Right renal pelvis (tissue), 4 donors: ENCODE results near the gene CASD1. TPM values are rescaled to one million over a fixed set of nuclear protein-coding genes. Genes with fewer than 3 reads are reported as not detected.

ENCODE experiments used
- DNase-seq, 4 donors: peaks; one replicate each; pipeline ENCODE4 v3.0.0-alpha.2; 2013; ENCODE audit warnings: low read depth in 4 of 4, low spot score in 3 of 4, missing footprints in 1 of 4
- polyA plus RNA-seq, 4 donors: library from polyadenylated mRNA; unstranded; fragments of 120-200 nt; gene quantifications; one replicate each; pipeline ENCODE4 v1.2.1, GENCODE V29; 2013; ENCODE audit not compliant: insufficient read length in 4 of 4

CASD1 gene
- polyA plus RNA-seq, 4 donors: 39.8 to 56.1 (median 52.9) TPM

DNA sequence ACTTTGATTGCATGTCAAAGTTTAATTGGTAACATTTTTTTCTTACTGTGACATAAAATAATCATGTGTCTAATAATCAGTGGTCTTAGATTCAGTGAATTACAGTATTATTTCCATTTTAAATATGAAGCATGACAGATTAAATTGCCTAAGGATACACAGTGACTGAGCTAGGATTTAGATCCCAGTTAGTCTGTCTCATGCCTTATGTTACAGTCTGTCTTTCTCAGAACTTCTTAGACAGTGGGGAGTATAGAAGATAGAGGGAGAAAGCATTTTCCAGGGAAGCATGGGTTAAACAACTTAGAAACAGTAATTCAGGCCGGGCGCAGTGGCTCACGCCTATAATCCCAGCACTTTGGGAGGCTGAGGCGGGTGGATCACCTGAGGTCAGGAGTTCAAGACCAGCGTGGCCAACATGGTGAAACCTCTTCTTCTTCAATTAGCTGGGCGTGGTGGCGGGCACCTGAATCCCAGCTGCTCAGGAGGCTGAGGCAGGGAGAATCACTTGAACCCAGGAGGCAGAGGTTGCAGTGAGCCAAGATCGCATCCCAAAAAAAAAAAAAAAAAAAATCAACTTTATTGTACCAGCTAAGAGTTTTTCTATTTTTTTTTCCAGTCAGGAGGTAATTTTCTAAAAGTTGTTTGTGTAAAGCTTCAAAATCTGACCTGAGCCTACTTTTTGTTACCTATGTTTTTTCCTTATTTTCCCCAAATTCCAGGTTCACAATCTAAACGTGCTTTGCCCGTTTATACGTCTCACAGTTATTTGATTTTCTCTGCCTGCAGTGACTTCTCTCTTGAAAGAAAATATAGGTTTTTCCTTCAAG lies 3.3 kb downstream of the CASD1 start:
- DNase-seq: no peak

DNA sequence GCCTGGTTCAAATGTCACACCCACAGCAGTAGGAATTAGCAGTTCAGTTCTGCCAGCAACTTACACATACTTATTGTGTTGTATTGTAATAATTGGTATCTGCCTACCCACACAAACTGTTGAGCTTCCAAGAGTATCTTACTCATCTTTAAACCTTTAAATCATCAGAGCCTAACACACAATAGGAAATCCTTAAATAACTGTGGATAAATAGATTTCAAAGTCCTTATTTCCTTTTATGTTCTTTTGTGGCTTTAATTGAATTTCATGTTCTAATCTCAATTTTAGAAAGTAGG lies 3.9 kb downstream of the CASD1 start:
- no peak for DNase-seq

DNA sequence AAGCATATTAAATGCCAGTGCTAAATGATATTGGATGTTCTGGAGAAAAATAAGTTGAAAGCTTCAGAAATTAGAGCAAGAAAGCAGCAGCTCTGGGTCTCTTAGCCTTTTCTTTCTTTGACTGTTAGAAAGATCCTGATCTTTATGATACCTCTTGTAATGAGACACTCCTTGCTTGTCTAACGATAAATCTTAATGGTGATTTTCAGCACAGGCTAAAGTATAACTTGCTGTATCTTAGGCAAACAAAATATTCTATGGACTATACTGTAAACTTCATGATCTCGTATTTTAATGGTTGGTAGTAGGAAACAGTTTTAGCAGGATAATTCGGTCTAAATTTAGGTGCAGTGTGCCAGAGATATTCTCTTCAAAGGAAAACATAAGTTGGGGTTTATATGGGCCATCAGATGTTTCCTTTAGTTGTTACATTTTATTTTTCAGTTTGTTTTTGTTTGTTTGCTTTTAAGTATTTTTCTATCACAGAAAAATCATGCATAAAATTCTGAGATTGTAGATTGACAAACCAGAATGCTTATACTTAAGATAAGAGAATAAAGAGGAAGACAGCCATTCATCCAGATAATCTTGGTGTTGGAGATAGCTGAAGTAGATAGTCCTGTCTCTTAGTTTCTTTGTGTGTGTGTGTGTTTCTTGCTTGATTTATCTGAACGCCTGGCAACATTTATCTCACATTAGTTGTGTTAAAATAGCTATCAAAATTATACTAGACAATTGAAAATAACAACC lies 4.7 kb downstream of the CASD1 start:
- no peak for DNase-seq

DNA sequence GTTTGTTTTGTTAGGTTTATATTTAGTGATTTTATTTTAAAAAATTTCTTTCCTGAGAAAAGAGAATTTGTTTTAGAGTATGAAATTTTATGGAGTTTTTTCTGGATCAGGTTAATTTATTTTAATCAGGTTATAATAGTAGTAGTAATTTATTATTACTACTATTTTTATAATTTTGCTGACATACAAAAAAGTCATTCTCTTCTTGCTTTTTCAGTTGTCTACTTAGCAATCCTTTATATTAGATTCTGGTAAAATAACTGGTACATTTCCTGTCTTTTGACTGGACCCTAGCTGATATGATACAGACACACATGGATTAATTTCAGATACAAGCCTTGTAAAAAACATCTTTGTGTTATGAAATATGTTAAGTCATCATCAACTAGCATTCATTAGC lies 5.3 kb downstream of the CASD1 start:
- DNase-seq: no peak

DNA sequence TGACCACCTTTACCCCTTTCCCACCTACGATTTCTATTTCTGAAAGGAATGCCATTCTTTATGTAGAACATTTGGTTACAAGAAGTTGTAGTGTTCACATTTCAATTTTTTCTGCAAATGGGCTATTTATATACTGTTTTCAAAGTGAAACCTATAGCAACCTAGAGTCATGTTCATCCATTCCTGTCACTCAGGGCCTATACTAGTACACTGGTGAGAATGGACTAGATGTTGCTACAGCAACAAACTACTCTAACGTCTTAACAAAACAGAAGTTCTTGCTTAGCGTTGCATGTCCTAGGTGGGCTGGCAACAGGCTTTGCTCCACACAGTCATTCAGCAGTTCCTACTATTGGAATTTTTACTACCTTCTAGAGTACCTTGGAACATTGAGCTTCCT lies 16.3 kb downstream of the CASD1 start:
- no peak for DNase-seq

DNA sequence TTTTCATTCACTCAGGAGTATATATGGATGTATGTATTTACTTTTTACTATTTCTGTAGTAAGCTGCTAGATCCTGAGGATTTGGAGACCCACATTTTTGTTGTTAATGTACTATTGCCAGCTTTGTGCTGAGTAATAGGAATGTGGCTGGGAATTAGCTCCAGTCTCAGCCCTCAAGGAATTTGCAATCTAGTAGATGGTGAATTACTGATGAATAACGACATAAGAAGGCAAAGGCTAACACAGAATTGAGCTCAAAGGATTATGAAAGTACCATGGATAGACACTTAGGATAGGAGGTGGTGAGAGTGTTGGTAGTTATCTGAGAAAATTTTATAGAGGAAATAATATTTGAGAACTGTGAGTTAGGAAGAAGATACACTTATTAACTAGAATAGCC lies 19.9 kb downstream of the CASD1 start:
- no peak for DNase-seq

DNA sequence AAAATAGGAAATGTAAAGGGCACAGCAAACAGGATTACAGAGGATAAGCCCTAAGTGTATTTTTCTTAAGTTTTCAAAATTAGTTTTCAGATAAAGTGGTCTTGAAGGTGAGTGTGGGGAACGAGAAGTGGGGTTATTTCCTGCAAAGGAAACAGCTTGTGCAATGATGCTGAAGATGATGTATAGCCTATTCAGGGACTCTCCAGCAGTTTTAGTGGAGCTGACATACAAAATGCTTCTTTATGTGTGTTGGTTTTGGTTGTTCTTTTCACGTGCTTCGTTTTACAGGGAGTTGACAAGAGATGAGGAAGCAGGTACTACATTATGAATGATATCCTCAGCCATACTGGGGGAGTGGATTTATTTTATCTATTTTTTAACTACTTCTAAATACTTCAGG lies 20.5 kb downstream of the CASD1 start:
- DNase-seq: no peak

DNA sequence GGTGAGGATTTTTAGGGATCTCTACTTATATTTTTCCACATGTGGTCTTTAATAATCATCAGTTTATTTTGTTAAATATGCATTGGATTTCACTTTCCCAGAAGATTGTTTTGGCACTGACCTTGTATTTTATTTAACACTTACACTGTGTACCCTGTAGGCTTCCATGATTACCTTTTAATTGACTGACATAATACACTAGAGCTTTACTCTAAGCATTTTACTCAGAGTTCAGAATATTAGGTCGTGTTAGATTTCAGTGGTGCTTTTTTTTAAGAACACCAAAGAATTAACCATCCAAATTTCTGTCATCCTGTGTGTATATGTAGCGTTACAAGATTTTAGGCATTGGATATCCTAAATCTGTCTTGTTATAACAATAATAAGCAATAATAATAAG lies 23.1 kb downstream of the CASD1 start:
- DNase-seq: no peak

DNA sequence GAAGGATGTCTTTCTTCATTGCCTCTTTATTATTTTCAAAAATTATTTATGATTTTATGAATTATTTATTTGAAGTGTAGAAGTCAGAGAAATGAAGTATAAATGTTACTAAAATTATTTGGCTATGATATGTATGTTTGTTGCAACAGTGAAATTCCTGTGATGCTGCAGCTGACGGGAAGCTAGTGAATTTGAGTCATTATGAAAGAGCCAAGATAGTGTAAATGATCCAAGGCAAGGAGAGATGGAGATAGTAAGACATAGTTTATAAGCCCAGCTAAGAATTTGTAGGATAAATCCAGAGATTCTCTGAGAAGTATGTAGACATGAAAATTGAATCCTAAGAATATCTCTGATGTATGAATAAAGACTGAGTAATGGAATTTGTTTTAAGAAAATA lies 30.8 kb downstream of the CASD1 start:
- DNase-seq: no peak

DNA sequence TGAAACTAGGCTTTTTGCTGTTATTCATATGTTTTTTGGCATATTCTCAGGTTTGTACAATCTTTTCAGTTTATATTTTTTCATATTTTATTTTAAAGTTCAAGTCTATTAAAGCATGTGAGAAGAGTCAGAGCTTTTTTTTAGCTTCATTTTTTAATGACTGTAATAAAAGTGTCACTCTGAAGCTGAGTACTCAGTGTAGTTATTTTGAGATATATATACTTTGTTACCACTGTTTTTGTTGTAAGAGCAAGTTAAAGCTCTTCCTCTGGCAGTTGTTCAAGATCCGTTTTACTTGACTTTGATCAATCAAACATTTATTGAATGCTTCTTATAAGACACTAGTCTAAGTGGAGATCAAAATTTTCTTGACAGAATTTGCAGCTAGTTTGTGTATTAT lies 37.5 kb downstream of the CASD1 start:
- DNase-seq: peak in 2 of 4 donors; percentile 12 to 14

DNA sequence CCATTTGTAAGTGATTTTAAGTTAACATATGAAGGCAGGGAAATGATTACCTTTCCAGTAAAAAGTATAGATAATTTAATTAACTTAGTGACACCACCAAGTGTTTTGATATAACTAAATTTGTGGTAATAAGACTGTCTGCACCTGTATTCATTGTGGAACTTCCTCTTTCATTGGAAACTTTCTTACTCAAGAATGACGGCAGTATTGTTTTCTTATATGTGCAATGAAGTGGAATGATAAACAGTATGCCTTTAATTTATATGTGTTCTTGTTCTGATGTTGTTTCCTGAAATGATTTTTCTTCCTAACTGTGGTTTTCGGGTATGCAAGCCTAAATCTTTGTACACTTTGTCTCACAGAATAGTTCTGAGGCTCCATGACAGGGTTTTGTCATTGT lies 46.4 kb downstream of the CASD1 start:
- no peak for DNase-seq

DNA sequence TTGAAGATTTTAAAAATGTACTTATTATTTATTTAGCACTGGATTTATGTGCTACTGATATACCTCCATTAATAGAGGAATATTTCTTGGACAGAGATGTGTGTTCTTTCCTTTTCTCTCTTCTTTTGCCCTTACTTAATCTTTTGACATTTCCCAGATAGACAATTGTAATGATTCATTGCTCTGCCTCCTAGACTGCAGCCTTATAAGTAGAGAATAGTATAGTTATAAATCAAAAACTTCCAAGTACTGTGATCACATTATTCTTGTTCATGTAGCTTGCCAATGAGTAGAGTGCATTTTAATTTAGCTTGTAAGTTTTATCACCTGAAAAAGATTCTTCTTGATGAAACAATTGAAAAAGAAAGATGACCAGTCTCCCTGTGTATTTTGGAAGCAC lies 47.6 kb downstream of the CASD1 start:
- no peak for DNase-seq

DNA sequence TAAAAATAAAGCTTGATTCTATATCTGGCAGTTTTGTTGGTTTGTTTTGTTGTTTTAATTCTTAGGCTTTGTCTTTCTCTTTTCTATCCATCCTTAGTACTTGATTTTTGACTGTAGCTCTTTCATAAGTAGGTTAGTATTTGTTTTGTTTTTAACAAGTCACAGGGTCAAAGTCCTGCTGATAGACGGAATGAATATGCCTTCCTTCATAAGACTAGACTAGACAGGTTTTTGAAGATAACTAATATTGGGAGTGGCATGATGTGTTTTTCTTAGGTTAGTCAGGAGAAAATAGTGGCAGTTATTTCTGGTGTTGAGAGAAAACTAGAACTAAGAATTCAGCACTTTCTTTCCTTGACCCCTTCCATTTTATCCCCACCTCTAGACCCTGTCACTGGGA lies 50.4 kb downstream of the CASD1 start:
- DNase-seq: no peak

DNA sequence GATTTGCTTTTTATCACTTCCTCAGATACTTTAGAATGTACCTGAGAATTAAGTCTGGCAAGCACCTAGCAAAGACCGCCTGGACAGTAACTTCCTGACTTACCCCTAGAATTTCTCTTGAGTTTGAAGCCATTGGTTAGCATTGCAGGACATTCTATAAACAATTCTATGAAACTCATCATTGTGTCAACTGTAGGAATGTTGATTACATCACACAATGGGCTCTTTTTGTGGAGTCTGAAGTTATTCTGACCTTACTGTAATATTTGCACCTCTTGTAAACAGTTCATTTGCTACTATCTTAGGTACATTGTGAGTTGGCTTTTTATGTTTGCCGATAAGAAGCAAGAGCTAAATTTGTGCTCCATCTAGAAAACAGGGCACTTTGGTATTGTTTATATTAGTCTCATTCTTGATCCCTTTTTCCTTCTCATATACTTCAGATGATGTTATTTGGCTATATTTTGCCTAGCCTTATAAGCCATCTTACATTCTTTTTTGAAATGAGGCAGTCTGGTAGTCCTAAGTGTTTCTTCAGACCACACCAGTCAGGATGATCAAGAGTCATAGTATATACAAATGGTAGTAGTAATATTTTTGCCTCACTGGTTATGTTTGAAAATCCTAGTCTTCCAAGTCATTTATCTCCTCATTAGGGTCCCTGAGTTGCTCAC lies 52.4 kb downstream of the CASD1 start:
- DNase-seq: no peak

DNA sequence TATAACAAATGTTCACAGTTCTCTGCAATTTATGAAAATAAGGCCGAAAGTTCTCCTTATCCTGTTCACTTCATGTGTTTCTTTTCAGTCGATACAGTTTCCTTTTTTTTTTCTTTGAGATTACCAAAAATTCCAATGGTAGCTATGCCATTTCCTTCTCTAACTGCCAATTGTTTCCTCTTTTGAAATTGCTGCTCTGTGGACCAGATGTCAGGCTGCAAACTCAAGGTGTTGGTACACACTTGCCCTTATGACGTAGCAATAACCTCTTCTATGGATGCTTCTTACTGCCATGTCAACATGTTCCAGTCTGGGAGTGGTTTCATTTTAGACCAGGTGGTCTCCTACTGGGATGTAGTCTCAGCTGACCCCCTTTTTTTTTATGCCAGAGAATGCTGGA lies 52.9 kb downstream of the CASD1 start:
- DNase-seq: no peak

DNA sequence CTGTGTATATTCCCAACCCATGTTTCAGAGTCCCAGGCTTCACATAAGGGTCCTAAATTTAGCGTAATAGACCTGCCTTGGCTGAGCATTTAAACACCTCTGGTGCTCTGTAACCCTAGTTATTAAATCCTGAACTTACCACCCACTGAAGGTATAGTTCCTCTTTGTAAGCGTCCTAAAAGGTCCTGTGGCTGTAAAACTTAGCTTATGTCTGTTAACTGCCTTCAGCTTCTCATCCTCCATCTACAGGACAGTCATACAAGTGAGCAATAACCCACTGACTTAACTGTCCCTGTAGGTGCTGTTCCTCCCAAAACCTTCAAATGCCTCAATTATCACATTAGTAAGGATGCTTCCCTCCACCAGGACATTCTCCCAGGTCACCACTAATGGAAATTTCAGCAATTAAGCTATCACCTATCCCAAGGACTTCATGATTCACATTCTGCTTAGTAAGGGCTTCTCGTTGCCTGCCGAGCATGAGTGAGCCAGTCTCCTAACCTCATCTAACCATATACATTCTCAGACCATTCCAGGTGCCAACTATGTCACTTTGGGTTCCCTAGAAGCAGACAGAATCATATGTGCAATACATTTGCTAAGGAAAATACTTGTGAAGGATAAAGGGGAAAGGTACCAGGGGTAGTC lies 55.8 kb downstream of the CASD1 start:
- DNase-seq: no peak

DNA sequence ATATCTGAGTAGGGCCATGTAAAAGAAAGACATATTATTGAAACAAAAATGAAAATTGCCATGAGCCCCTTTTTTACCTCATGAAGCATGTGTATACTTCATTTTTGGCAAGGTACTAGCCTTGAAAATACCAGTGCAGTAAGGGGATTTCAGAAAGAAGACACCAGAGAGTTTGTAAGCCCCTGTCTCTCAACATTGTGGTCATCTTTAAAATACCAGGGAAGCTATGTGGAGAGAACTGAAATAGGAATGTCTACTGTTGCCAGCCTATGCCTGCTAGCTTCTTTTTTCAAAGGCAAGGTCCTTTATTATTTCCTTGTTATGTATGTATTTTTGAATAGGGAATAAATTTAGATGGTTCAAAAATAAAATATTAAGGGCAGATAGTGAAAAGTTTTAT lies 57.8 kb downstream of the CASD1 start:
- no peak for DNase-seq

DNA sequence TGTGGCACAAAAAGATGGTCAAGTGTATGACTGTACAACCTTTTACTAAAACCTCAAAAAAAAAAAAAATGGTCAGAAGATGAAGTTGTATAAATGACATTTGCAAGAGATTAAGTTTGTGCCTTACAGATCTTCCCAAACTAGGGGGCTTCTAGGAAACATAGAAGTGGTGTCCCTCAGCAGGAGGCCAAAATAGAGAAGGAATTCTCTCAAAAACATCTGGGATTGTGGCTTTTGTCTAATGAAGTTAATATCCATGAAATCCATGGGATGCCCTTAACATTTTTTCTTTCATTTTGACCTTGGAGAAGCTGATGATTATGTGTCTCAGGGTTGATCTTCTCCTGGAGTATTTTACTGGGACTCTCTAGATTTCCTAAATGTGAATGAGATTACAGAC lies 62.2 kb downstream of the CASD1 start:
- no peak for DNase-seq

DNA sequence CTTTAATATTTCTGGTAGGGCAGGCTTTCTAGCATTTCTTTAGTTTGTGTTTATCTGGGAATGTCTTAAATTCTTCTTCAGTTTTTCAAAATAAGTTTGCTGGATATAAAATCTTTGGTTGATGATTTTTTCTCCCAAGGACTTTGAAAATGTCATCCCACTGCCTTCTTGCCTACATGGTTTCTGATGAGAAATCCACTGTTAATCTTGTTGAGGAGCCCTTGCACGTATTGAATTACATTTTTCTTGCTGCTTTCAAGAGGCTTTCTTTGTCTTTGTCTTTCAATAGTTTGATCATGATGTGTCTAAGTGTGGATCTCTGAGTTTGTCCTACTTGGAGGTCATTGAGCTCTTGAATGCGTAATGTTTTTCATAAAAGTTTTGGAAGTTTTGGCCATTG lies 66.0 kb downstream of the CASD1 start:
- no peak for DNase-seq

DNA sequence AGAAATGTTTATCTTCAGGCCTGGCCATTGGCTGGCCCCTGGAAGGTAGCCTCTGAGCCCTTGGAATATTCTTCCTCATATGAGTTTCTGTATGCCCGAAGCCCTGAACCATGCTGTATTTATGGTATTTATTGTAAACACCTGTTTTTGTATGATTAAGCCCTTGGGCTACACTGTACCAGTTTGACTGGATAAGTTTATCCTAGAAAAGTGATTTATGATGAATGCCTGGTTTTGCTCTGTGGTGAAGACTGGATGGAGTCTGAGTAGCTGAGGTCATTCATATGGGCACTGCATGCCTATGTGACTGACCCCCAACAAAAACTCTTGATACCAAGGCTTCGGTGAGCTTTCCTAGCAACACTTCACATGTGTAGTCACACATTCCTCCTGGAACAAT lies 66.7 kb downstream of the CASD1 start:
- no peak for DNase-seq

DNA sequence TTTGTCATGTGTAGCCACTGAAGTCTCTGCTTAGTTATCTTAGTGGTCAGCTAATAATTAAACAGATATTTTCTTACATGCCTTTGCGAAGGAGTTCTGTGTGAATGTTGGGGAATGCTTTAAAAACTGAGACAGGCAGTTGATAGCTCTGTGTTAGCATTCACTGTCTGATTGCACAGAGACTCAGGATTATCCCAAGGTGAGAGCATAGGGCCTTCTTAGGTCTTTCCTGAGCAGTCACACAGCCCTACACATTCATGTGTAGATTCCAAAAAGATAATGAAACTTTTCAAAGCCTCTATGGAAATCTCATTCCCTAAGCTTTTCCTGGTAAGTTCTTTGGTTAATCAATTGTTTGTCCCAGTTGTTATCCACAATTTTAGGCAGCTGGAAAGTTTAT lies 67.7 kb downstream of the CASD1 start:
- no peak for DNase-seq
